Choroid plexus epithelial cell (primary cell): ENCODE data around the gene SPATS2.

Experiments used
- DNase-seq: peaks from one replicate; pipeline ENCODE4 v3.0.0-alpha.2; 2010; ENCODE audit warnings: low read depth
- H3K4me3 ChIP-seq: 2 replicates; pipeline ENCODE4 v1.5.1; 2011; ENCODE audit warnings: low read depth, mild to moderate bottlenecking, control low read depth, low read length, moderate library complexity
- TF ChIP-seq, protein P1 (sequence below): conservative IDR thresholded peaks from 2 replicates; pipeline ENCODE4 v1.5.1; 2011; ENCODE audit warnings: low read depth, mild to moderate bottlenecking, control low read depth, inconsistent platforms, low read length, moderate library complexity

Gene SPATS2

DNA sequence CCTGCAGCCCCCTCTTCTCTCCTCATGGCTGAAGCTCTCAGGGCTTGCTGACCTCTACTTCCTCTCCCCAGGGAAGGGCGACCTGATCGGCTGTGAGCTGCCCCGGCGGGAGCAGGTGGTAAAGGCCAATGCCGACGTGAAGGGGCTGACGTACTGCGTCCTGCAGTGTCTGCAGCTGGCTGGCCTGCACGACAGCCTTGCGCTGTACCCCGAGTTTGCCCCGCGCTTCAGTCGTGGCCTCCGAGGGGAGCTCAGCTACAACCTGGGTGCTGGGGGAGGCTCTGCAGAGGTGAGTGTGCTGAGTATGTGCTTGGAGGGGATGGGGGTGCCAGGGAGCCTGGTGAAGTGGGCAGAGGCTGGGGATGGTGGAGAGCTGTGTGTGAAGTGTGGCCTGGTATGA, 187.0 kb downstream of the SPATS2 start:
- no peak overlapping the region for H3K4me3 ChIP-seq
- DNase-seq: no peak
- TF ChIP-seq, protein P1, sequence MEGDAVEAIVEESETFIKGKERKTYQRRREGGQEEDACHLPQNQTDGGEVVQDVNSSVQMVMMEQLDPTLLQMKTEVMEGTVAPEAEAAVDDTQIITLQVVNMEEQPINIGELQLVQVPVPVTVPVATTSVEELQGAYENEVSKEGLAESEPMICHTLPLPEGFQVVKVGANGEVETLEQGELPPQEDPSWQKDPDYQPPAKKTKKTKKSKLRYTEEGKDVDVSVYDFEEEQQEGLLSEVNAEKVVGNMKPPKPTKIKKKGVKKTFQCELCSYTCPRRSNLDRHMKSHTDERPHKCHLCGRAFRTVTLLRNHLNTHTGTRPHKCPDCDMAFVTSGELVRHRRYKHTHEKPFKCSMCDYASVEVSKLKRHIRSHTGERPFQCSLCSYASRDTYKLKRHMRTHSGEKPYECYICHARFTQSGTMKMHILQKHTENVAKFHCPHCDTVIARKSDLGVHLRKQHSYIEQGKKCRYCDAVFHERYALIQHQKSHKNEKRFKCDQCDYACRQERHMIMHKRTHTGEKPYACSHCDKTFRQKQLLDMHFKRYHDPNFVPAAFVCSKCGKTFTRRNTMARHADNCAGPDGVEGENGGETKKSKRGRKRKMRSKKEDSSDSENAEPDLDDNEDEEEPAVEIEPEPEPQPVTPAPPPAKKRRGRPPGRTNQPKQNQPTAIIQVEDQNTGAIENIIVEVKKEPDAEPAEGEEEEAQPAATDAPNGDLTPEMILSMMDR: no peak

DNA sequence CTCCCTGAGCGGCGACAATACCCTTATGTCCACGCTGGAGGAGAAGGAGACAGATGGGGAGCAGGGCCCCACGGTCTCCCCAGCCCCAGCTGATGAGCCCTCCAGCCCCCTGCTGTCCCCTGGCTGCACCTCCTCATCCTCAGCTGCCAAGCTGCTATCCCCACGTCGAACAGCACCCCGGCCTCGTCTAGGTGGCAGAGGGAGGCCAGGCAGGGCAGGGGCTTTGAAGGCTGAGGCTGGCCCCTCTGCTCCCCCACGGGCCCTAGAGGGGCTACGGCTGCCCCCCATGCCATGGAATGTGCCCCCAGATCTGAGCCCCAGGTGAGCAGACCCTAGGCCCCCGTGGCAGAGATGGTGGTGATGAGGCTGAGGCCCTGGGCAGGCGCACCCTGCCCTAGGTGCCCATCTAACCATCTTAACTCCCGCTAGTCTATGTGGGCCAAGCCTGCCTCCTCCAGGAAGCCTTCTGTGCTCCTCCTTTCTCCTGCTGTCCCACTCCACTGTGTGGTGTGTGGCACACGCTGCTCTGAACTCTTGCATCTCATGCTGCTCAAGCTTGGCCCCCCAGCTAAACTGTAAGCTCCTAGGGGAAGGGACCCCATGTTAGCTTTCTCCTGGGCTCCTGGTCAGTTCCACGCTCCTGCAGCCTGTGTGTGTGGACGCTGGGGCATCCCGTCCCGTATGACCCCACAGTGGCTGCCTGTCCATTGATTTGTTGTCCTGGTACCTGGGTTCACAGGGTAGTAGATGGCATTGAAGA, 188.5 kb downstream of the SPATS2 start:
- TF ChIP-seq, protein P1: no peak
- no peak overlapping the region for H3K4me3 ChIP-seq
- DNase-seq: no peak

DNA sequence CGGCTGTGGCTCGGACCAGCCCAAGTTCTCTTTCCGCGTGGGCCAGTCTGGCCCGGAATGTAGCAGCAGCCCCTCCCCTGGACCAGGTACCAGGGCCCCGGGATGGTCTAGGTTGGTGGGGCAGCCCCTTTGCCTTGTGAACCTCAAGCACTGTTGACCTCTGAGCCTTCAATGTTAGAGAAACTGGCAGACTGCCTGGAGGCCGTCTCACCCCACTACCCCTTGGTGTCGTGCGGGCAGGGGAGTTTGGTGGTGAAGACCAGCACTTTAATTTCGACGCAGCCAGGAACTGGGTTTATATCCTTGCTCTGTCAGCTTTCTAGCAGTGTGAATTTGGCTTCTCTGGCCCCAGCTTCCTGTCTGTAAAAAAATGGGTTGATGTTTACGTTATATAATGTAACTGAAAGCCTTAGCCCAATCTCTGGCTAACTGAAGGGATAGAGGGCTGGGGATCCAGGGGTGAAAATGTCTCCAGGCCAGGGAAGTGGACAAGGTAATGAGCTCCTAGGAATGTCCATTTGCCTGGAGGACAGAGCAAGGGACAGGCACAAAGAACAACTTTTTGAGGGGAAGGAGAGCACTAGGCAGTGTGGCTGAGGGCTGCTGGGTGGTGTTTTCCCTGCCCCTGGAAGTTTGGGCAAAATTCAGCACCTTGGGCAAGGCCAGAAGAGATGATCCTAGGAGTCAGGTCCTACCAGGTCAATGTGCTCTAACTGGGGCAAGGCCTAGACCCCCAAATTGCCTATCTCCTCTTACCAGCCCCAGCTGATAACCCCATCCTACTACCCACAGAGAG, 189.3 kb downstream of the SPATS2 start:
- no peak overlapping the region for H3K4me3 ChIP-seq

DNA sequence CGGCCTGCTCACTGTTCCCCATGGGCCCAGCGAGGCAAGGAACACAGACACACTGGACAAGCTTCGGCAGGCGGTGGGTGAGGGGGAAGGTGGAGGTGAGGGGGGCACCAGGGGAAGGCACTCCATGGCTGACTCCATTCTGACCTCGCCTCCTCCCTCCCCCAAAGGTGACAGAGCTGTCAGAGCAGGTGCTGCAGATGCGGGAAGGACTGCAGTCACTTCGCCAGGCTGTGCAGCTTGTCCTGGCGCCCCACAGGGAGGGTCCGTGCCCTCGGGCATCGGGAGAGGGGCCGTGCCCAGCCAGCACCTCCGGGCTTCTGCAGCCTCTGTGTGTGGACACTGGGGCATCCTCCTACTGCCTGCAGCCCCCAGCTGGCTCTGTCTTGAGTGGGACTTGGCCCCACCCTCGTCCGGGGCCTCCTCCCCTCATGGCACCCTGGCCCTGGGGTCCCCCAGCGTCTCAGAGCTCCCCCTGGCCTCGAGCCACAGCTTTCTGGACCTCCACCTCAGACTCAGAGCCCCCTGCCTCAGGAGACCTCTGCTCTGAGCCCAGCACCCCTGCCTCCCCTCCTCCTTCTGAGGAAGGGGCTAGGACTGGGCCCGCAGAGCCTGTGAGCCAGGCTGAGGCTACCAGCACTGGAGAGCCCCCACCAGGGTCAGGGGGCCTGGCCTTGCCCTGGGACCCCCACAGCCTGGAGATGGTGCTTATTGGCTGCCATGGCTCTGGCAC, 190.1 kb downstream of the SPATS2 start:
- TF ChIP-seq, protein P1: no peak
- H3K4me3 ChIP-seq: no peak overlapping the region
- DNase-seq: no peak

More for the DNA sequence above, 189.3 kb downstream of the SPATS2 start:
- no peak for DNase-seq
- TF ChIP-seq, protein P1: no peak

DNA sequence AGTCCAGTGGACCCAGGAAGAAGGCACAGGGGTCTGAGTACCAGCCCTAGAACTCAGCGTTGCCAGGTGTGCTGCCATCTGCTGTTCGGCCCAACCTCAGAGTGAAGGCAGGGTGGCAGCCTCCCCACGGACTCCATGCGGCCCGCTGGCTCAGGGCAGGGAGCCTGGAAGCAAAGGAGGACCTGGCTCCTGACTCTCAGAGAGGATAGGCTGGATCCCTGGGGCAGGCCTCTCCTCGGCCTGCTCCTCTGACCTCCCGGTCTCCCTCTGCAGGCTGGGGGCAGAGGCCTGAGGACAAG, 190.6 kb downstream of the SPATS2 start:
- H3K4me3 ChIP-seq: no peak overlapping the region
- TF ChIP-seq, protein P1: peak; percentile 42
- no peak for DNase-seq

DNA sequence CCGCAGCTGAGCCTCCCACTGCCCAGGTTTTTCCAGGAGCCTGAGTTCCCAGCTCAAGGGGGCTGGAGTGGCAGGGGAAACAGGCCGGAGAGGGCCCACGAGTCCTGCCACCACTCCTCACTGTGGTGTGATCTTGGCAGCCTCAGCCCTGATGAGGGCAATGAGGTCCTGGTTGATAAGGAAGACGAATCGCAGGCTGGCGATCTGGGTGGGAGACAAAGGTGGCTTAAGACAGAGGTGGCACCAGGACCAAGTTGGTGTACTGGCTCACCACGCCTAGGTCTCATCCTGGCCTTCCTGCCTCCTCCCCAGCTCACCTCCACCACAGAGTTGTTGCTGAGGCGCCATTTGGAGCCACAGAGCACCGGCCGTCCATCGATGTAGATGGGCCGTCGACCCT, 191.3 kb downstream of the SPATS2 start:
- no peak for DNase-seq
- TF ChIP-seq, protein P1: no peak
- no peak overlapping the region for H3K4me3 ChIP-seq
